Endothelial cell of umbilical vein (primary cell): Measurements from ENCODE around the gene ATP8A2.

Source experiments
- CTCF ChIP-seq, 2 donors: IDR thresholded peaks; 1 replicate in 1 of 2; 2 replicates in 1 of 2; pipeline ENCODE4 v1.5.1; 2011; ENCODE audit warnings: low read length in 2 of 2, mild to moderate bottlenecking in 2 of 2, moderate library complexity in 2 of 2, control low read depth in 1 of 2, inconsistent platforms in 1 of 2, low read depth in 1 of 2; ENCODE audit not compliant: insufficient read depth in 1 of 2; ENCODE audit errors: extremely low read depth in 1 of 2
- EZH2 ChIP-seq: IDR thresholded peaks from 2 replicates; pipeline ENCODE4 v1.6.1; 2012; ENCODE audit warnings: borderline replicate concordance, low read depth, mild to moderate bottlenecking, moderate library complexity, low read length, inconsistent platforms; ENCODE audit not compliant: severe bottlenecking
- FOS ChIP-seq: IDR thresholded peaks from 2 replicates; pipeline ENCODE4 v1.6.1; 2011; ENCODE audit warnings: mild to moderate bottlenecking, low read length, moderate library complexity, borderline replicate concordance; ENCODE audit not compliant: insufficient read depth
- GATA2 ChIP-seq: IDR thresholded peaks from 2 replicates; pipeline ENCODE4 v1.7.0; 2011; ENCODE audit warnings: low read depth, mild to moderate bottlenecking, moderate library complexity, mixed read lengths, low read length; ENCODE audit not compliant: insufficient read length, insufficient read depth
- JUN ChIP-seq: IDR thresholded peaks from 2 replicates; pipeline ENCODE4 v1.6.1; 2011; ENCODE audit warnings: borderline replicate concordance, low read depth; ENCODE audit not compliant: insufficient read length, insufficient read depth
- MAX ChIP-seq: IDR thresholded peaks from 2 replicates; pipeline ENCODE4 v1.6.1; 2011; ENCODE audit not compliant: insufficient read depth, insufficient read length
- MYC ChIP-seq: IDR thresholded peaks from one replicate; pipeline ENCODE4 v1.6.1; 2011; ENCODE audit warnings: mild to moderate bottlenecking, low read depth, low read length
- POLR2A ChIP-seq: IDR thresholded peaks from 2 replicates; pipeline ENCODE4 v1.6.1; 2012; ENCODE audit warnings: low read depth, mild to moderate bottlenecking, control low read depth, low read length
- POLR2AphosphoS5 ChIP-seq: IDR thresholded peaks from 2 replicates; pipeline ENCODE4 v1.6.1; 2012; ENCODE audit warnings: low read depth, mild to moderate bottlenecking, control low read depth, low read length, moderate library complexity; ENCODE audit not compliant: insufficient read depth

- TF ChIP-seq CTCF (IDR thresholded peaks at IDR 0.05; ENCODE audit: extremely low read depth in 1 of 2, insufficient read depth in 1 of 2, low read depth in 1 of 2, low read length in 2 of 2) (no peak), POLR2AphosphoS5 (no peak), POLR2A (no peak), EZH2 (no peak), MAX (no peak), JUN (no peak), FOS (no peak), MYC (no peak), GATA2 (no peak)
Observed at GRCh38 chr13:25683662-25684370, 312.0 kb downstream of the ATP8A2 start.
